ENCODE results near the gene FIBIN.

FIBIN gene

GRCh38 chr11:26985470-26985869, 8.4 kb upstream of the FIBIN start:
- no peaks in the 10 kb centered on the region for H3K4me1 ChIP-seq
- no peaks in the 10 kb centered on the region for H3K9me3 ChIP-seq
- DNase-seq: no peak
- no peaks in the 10 kb centered on the region for H3K36me3 ChIP-seq
- no peak for TF ChIP-seq CTCF (IDR thresholded peaks at IDR 0.05; ENCODE audit: low read depth, low read length)
- no peak overlapping the region for H3K4me3 ChIP-seq (ENCODE audit: low read depth, low read length)
- no peaks in the 10 kb centered on the region for H3K27me3 ChIP-seq

- no peak for DNase-seq
- H3K9me3 ChIP-seq: no peaks in the 10 kb centered on the region
- no peak for TF ChIP-seq CTCF (IDR thresholded peaks at IDR 0.05; ENCODE audit: low read depth, low read length)
Observed at GRCh38 chr11:26985943-26986342, 8.0 kb upstream of the FIBIN start.

GRCh38 chr11:26987272-26987671, 6.6 kb upstream of the FIBIN start:
- Histone ChIP-seq H3K4me1 (no peaks in the 10 kb centered on the region), H3K9me3 (no peaks in the 10 kb centered on the region), H3K36me3 (no peaks in the 10 kb centered on the region), H3K27me3 (no peaks in the 10 kb centered on the region), H3K4me3 (ENCODE audit: low read depth, low read length) (no peak overlapping the region)
- DNase-seq: no peak
- no peak for TF ChIP-seq CTCF (IDR thresholded peaks at IDR 0.05; ENCODE audit: low read depth, low read length)

More at GRCh38 chr11:26985943-26986342, 8.0 kb upstream of the FIBIN start:
- H3K4me1 ChIP-seq: no peaks in the 10 kb centered on the region
- H3K36me3 ChIP-seq: no peaks in the 10 kb centered on the region
- no peak overlapping the region for H3K4me3 ChIP-seq (ENCODE audit: low read depth, low read length)
- H3K27me3 ChIP-seq: no peaks in the 10 kb centered on the region

GRCh38 chr11:26987731-26988130, 6.2 kb upstream of the FIBIN start:
- no peak for DNase-seq
- no peaks in the 10 kb centered on the region for H3K27me3 ChIP-seq
- TF ChIP-seq CTCF (IDR thresholded peaks at IDR 0.05; ENCODE audit: low read depth, low read length): no peak
- no peak overlapping the region for H3K4me3 ChIP-seq (ENCODE audit: low read depth, low read length)
- H3K9me3 ChIP-seq: no peaks in the 10 kb centered on the region
- no peaks in the 10 kb centered on the region for H3K36me3 ChIP-seq
- H3K4me1 ChIP-seq: no peaks in the 10 kb centered on the region

GRCh38 chr11:26992031-26992541, 1.8 kb upstream of the FIBIN start:
- no peaks in the 10 kb centered on the region for H3K36me3 ChIP-seq
- no peaks in the 10 kb centered on the region for H3K9me3 ChIP-seq
- H3K27me3 ChIP-seq: no peaks in the 10 kb centered on the region
- DNase-seq: no peak
- H3K4me3 ChIP-seq (ENCODE audit: low read depth, low read length): no peak overlapping the region
- no peak for TF ChIP-seq CTCF (IDR thresholded peaks at IDR 0.05; ENCODE audit: low read depth, low read length)
- no peaks in the 10 kb centered on the region for H3K4me1 ChIP-seq

GRCh38 chr11:26994631-26995095, 751 bp downstream of the FIBIN start:
- no peak for TF ChIP-seq CTCF (IDR thresholded peaks at IDR 0.05; ENCODE audit: low read depth, low read length)
- no peaks in the 10 kb centered on the region for H3K9me3 ChIP-seq
- H3K27me3 ChIP-seq: no peaks in the 10 kb centered on the region
- no peak for DNase-seq
- no peaks in the 10 kb centered on the region for H3K4me1 ChIP-seq
- peak overlapping the region; percentile 54 for H3K4me3 ChIP-seq (ENCODE audit: low read depth, low read length)
- H3K36me3 ChIP-seq: no peaks in the 10 kb centered on the region

All from BE2C (cell line).